Skin epidermis (tissue), 12 donors: ENCODE data around the gene ZNF682.
"Not testable (repeated sequence)": the region's sequence is repeated elsewhere in the genome, so short reads cannot be mapped to it uniquely, and the experiment has no call there.

ENCODE experiments used
- H3K27ac ChIP-seq, 21 experiments: fragments of 200-600 bp; sonication (generic) in 11 of 21; one replicate each; pipeline ENCODE4 v1.5.0; 2020; ENCODE audit warnings: mild to moderate bottlenecking in 3 of 21, inconsistent platforms in 2 of 21, moderate library complexity in 2 of 21
- H3K4me3 ChIP-seq, 7 experiments: fragments of 200-600 bp; sonication (generic) in 2 of 7; one replicate each; pipeline ENCODE4 v1.5.0; 2020; ENCODE audit warnings: inconsistent platforms in 2 of 7, mild to moderate bottlenecking in 2 of 7, moderate library complexity in 1 of 7

The ZNF682 gene

DNA sequence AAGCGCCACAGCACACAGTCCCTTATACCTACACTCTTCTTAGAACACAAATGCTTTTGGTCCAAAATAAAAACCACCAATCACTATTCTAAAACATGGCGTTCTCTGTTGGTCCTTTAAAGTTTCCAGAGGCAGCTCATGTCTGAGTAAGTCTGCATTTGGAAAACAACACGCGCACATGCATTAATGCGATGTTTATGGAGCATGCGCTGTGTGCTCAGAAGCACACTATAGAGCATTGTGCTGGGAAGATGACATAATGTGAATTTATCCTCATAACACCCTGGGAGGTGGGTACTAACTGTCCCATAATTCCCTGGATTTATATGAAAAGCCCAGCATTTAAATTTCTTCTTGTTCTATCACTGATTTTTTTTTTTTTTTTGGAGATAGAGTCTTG lies 10.7 kb downstream of the ZNF682 start:
- Histone ChIP-seq H3K27ac (no peak overlapping the region), H3K4me3 (no peak overlapping the region)

DNA sequence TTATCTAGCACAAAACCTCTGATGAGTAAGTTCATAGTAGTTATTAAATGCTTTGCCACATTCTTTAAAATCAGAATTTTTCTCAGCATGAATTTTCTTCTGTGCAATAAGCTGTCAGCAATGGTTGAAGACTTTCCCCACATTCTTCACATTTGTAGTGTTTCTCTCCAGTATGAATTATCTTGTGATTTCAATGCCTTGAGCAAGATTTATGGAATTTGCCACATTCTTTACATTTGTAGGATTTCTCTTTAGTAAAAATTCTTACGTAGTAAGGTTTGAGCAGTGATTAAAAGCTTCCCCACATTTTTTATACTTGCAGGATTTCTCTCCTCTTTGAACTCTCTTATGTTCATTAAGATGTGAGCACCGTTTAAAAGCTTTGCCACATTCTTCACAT lies 33.6 kb downstream of the ZNF682 start:
- no peak overlapping the region for H3K27ac ChIP-seq
- H3K4me3 ChIP-seq: no peak overlapping the region

GRCh38 chr19:19997656-19998268 lies 41.5 kb downstream of the ZNF682 start:
- Histone ChIP-seq H3K27ac (no peak overlapping the region), H3K4me3 (no peak overlapping the region)

DNA sequence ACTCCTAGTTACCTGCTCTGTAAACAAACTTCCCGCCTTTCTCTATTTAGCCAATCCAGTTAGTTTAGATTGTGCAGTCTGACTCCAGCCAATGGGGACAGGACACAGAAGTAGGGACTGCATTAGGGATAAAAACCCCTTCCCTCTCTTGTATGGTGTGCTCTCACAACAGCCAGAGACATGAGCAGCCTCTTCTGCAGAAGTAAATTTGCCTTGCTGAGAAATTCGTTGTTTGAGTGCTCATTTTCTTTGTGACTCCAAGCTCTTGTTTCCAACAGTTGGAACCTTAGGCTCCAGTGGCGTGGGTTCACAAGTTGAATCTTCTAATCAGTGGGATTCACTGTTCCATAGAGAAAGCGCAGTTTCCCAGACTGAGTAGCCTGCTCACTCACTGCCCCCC lies 72.4 kb downstream of the ZNF682 start:
- no peak overlapping the region for H3K27ac ChIP-seq
- H3K4me3 ChIP-seq: no peak overlapping the region

DNA sequence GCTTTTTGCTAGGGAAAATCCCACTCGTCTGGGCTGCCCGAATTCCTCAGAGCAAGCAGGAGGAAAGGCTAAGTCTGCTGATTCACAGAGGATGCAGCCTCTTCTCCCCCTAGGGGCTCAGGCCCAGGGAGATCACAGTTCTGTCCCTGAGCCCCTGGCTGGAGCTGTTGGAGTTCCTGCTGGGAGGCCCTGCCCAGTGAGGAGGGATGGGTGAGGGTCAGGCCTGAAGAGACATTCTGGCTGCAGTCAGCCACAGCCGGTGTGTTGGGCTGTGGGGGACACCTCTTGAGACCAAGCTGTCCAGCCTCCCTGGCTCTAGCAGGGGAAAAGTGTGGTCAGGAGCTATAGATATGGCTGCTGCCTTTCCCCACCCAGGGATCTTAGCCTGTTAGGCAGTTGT lies 73.2 kb downstream of the ZNF682 start:
- not testable (repeated sequence) for H3K27ac ChIP-seq, H3K4me3 ChIP-seq

- H3K27ac ChIP-seq: no peak overlapping the region
Observed at GRCh38 chr19:19964416-19964815, 74.9 kb downstream of the ZNF682 start.

DNA sequence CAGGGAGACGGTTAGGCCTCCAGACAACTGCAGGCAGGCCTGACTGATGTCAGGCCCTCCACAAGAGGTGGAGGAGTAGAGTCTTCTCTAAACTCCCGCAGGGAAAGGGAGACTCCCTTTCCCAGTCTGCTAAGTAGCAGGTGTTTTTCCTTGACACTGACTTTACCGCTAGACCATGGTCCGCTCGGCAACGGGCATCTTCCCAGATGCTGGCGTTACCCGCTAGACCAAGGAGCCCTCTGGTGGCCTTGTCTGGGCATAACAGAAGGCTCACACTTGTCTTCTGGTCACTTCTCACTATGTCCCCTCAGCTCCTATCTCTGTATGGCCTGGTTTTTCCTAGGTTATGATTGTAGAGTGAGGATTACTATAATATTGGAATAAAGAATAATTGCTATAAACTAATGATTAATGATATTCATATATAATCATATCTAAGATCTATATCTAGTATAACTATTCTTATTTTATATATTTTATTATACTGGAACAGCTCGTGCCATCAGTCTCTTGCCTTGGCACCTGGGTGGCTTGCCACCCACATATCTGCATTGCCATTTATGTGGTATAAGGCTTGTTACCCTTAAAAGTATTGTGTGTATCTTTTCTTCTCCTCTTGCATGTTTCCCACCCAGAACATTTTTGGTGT lies 80.0 kb downstream of the ZNF682 start:
- not testable (repeated sequence) for H3K27ac ChIP-seq, H3K4me3 ChIP-seq

More at GRCh38 chr19:19964416-19964815, 74.9 kb downstream of the ZNF682 start:
- no peak overlapping the region for H3K4me3 ChIP-seq

- not testable (repeated sequence) for H3K4me3 ChIP-seq, H3K27ac ChIP-seq
Observed at GRCh38 chr19:19957766-19958165, 81.5 kb downstream of the ZNF682 start.

DNA sequence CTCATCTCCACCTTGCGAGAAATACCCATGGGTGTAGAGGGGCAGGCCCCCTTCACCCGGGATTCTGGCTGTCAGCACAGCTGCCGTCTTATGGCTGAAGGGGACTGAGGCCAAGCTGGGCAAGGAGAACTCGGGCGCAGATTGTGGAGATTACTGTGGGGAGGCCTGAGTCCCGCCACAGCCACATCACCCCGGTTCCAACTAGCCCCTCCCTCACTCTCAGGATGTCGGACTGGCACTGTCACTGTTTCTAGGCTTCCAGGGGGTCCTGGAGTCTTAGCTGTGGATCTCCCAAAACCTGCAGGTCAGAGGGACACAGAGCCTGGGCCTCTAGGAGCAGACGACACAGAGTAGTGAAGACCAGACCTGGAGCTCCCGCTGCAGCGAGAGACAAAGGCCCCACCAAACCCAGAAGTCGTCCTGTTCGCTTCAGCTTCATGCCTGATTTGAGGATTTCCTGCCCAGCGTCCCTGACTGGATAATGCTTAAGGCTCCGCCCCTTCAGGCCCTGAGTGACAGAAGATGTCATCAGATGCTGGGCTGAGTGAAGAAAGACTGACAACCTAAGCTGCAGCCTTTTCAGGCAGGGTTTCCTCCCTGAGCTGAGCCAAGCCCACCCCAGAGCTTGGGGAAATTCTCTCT lies 82.8 kb downstream of the ZNF682 start:
- H3K4me3 ChIP-seq: no peak overlapping the region
- H3K27ac ChIP-seq: no peak overlapping the region

- Histone ChIP-seq H3K27ac (no peak overlapping the region), H3K4me3 (no peak overlapping the region)
Observed at GRCh38 chr19:19955208-19955607, 84.1 kb downstream of the ZNF682 start.
